Tibial nerve (tissue), 4 donors: Measurements from ENCODE around the gene PCSK6. TPM values are rescaled to one million over a fixed set of nuclear protein-coding genes. Genes with fewer than 3 reads are reported as not detected.

Experiments used
- DNase-seq, 2 donors: peaks; one replicate each; pipeline ENCODE4 v3.0.0-alpha.2; 2019; ENCODE audit warnings: low spot score in 2 of 2
- H3K27ac ChIP-seq, 4 donors: fragments of 200-600 bp; sonication (generic) in 3 of 4; one replicate each; pipeline ENCODE4 v1.5.1; 2017 to 2019; ENCODE audit warnings: mild to moderate bottlenecking in 1 of 4
- H3K27me3 ChIP-seq, 2 donors: fragments of 200-600 bp; sonication (generic) in 1 of 2; one replicate each; pipeline versions ENCODE4 v1.5.1 to v1.6.0; 2017 to 2019
- H3K36me3 ChIP-seq, 3 donors: fragments of 200-600 bp; sonication (generic); one replicate each; pipeline ENCODE4 v1.5.1; 2018 to 2019
- H3K4me1 ChIP-seq, 4 donors: fragments of 200-600 bp; sonication (generic) in 3 of 4; one replicate each; pipeline ENCODE4 v1.5.1; 2017 to 2019
- H3K4me3 ChIP-seq, 4 donors: fragments of 200-600 bp; sonication (generic) in 3 of 4; one replicate each; pipeline ENCODE4 v1.5.1; 2017 to 2019; ENCODE audit warnings: mild to moderate bottlenecking in 1 of 4, moderate library complexity in 1 of 4
- H3K9me3 ChIP-seq, 4 donors: fragments of 200-600 bp; sonication (generic) in 3 of 4; one replicate each; pipeline ENCODE4 v1.5.1; 2017 to 2019
- CTCF ChIP-seq, 5 experiments: fragments of 200-600 bp in 3 of 5; fragments of 450-650 bp in 2 of 5; sonication (generic) in 3 of 5; IDR thresholded peaks; one replicate each; pipeline ENCODE4 v1.5.1; 2016 to 2019; ENCODE audit warnings: antibody characterized with exemption in 5 of 5, mild to moderate bottlenecking in 3 of 5, moderate library complexity in 2 of 5
- EP300 ChIP-seq, 2 donors: sonication (generic); formaldehyde crosslinking; IDR thresholded peaks; one replicate each; pipeline ENCODE4 v1.6.1; 2017; ENCODE audit warnings: antibody characterized with exemption in 2 of 2, mild to moderate bottlenecking in 1 of 2
- POLR2A ChIP-seq, 2 donors: fragments of 450-650 bp; IDR thresholded peaks; one replicate each; pipeline ENCODE4 v1.6.1; 2017; ENCODE audit warnings: antibody characterized with exemption in 2 of 2, mild to moderate bottlenecking in 2 of 2, moderate library complexity in 2 of 2
- WGBS, 2 donors: methylation state at CpG; one replicate each; pipeline ENCODE4 v1.1.5; 2018; 5-methylcytosine and 5-hydroxymethylcytosine counted together
- total RNA-seq, 4 donors: library from RNA; depleted of rRNA; stranded (reverse); fragments of >200 nt; gene quantifications; one replicate each; pipeline ENCODE4 v1.1.0, GENCODE V29; 2016

PCSK6 gene
- total RNA-seq, 4 donors from 2014 or later: 8.5 to 27.0 (median 13.2) TPM

GRCh38 chr15:101526442-101526841 lies 36.9 kb upstream of the PCSK6 start:
- 77 to 87% methylated on average over 13 of the region's 13 CpGs for WGBS, 2 donors
- no peak for DNase-seq
- Histone ChIP-seq H3K36me3 (no peaks in the 10 kb centered on the region), H3K27me3 (no peaks in the 10 kb centered on the region), H3K27ac (no peak overlapping the region), H3K4me3 (no peak overlapping the region), H3K9me3 (no peaks in the 10 kb centered on the region), H3K4me1 (peaks cover 0 to 10% (median 0%) of the 10 kb centered on the region in 4 donors)
- TF ChIP-seq EP300 (IDR thresholded peaks at IDR 0.05) (no peak), POLR2A (IDR thresholded peaks at IDR 0.05) (no peak), CTCF (IDR thresholded peaks at IDR 0.05) (no peak)

- WGBS, 2 donors: 66% methylated on average over 8 of the region's 8 CpGs
- TF ChIP-seq CTCF (IDR thresholded peaks at IDR 0.05) (no peak), POLR2A (IDR thresholded peaks at IDR 0.05) (no peak), EP300 (IDR thresholded peaks at IDR 0.05) (no peak)
These were observed 36.5 kb upstream of the PCSK6 start for GRCh38 chr15:101526021-101526420.

DNA sequence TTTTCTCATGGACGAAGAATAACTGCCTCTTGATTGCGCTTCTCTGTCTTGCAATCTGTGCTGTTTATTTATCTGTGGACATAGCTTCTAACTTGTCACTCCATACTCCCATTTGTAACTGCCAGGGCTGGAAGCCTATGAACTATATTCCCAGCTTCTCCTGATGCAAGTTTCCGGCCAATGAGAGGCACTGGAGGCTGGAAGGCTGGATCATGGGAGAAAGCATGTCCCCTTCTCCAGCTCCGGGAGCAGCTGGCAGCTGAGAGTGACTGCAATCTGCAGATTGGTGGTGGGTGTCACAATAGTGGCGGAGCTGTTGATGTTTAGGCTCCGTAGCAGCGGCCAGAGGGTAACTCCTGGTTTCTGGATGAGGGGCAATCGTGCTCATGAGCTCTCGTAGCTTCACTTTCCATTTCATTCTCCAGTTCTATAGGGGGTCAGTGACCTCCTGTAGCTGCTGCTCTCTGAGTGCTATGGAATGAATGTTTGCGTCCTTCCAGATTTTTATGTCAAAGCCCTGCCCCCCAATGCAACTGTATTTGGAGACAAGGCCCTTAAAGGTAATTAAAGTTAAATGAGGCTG lies 35.7 kb upstream of the PCSK6 start:
- H3K27ac ChIP-seq: no peak overlapping the region
- 68 to 79% methylated on average over 10 of the region's 10 CpGs for WGBS, 2 donors
- no peak for TF ChIP-seq CTCF (IDR thresholded peaks at IDR 0.05)
- TF ChIP-seq EP300 (IDR thresholded peaks at IDR 0.05): no peak
- TF ChIP-seq POLR2A (IDR thresholded peaks at IDR 0.05): no peak
- peaks cover 0 to 10% (median 0%) of the 10 kb centered on the region in 4 donors for H3K4me1 ChIP-seq
- DNase-seq: no peak
- H3K4me3 ChIP-seq: no peak overlapping the region
- no peaks in the 10 kb centered on the region for H3K27me3 ChIP-seq
- H3K9me3 ChIP-seq: no peaks in the 10 kb centered on the region
- no peaks in the 10 kb centered on the region for H3K36me3 ChIP-seq

More at GRCh38 chr15:101526021-101526420, 36.5 kb upstream of the PCSK6 start:
- no peak for DNase-seq
- Histone ChIP-seq H3K4me1 (peaks cover 0 to 10% (median 0%) of the 10 kb centered on the region in 4 donors), H3K9me3 (no peaks in the 10 kb centered on the region), H3K4me3 (no peak overlapping the region), H3K36me3 (no peaks in the 10 kb centered on the region), H3K27ac (no peak overlapping the region), H3K27me3 (no peaks in the 10 kb centered on the region)

GRCh38 chr15:101523560-101523940 lies 34.0 kb upstream of the PCSK6 start:
- Histone ChIP-seq H3K27ac (no peak overlapping the region), H3K9me3 (peaks cover 0 to 5% (median 0%) of the 10 kb centered on the region in 4 donors), H3K4me3 (no peak overlapping the region), H3K4me1 (peaks cover 0 to 10% (median 0%) of the 10 kb centered on the region in 4 donors), H3K36me3 (no peaks in the 10 kb centered on the region), H3K27me3 (no peaks in the 10 kb centered on the region)
- TF ChIP-seq CTCF (IDR thresholded peaks at IDR 0.05) (no peak), POLR2A (IDR thresholded peaks at IDR 0.05) (no peak), EP300 (IDR thresholded peaks at IDR 0.05) (no peak)
- 71 to 74% methylated on average over 8 of the region's 8 CpGs for WGBS, 2 donors
- DNase-seq: no peak

DNA sequence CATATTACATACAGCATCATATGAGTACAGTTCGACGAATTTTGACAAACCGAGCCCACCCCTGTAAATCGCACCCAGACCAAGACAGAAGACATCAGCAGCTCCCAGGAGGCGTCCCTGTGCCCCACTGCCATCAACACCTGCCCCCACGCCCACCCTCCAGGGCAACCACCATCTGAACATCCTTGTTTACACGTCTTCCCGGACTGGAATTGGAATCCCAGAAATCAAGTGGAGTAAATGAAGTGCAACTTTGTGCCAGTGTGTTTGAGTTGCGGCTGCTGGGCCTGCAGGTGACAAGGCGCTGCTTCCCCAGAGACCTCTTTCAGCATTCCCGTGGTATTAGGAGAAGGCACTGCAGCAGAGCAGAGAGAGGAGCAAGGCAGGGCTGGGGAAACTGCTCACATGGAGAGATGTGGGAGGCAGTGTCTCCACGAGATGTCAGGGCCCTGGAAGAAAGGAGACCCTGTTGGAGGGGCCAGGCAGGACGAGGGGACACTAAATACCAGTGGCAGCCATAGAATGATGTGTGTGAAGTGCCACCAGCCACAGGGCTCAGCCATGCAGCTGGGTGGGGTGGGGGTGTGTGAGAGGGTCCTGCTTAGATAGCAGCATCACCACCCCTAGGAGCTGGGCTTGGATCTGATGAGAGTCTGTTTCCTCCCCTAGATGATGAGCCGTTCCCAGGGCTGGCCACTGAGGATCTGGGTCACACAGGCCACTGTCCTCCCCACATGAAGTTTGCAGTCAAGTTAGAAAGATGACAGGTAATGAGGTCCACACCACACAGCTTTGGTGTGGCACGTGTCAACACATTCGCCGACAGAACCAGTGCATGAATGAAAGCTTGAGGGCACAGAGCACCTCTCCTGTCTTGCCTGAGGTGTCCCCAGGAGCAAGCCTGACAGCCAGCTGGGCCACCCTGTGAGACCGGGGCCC lies 33.4 kb upstream of the PCSK6 start:
- 84 to 87% methylated on average over 18 of the region's 18 CpGs for WGBS, 2 donors
- H3K36me3 ChIP-seq: no peaks in the 10 kb centered on the region
- no peak for DNase-seq
- TF ChIP-seq POLR2A (IDR thresholded peaks at IDR 0.05) (no peak), CTCF (IDR thresholded peaks at IDR 0.05) (no peak), EP300 (IDR thresholded peaks at IDR 0.05) (no peak)
- H3K4me3 ChIP-seq: no peak overlapping the region
- H3K27me3 ChIP-seq: no peaks in the 10 kb centered on the region
- peaks cover 0 to 4% (median 0%) of the 10 kb centered on the region in 4 donors for H3K4me1 ChIP-seq
- H3K27ac ChIP-seq: no peak overlapping the region
- H3K9me3 ChIP-seq: peaks cover 0 to 11% (median 1%) of the 10 kb centered on the region in 4 donors
